NCI-H345 treated with DMSO at 0.1 percent for 48 hours (cell line): ENCODE measurements around the gene GGPS1.
"Not testable (repeated sequence)": the region's sequence is repeated elsewhere in the genome, so short reads cannot be mapped to it uniquely, and the experiment has no call there.

ENCODE experiments used
- DNase-seq: peaks from one replicate; lab custom pipeline; 2025; ENCODE audit not compliant: unreplicated experiment; lab: John Stamatoyannopoulos, UW

Gene GGPS1

DNA sequence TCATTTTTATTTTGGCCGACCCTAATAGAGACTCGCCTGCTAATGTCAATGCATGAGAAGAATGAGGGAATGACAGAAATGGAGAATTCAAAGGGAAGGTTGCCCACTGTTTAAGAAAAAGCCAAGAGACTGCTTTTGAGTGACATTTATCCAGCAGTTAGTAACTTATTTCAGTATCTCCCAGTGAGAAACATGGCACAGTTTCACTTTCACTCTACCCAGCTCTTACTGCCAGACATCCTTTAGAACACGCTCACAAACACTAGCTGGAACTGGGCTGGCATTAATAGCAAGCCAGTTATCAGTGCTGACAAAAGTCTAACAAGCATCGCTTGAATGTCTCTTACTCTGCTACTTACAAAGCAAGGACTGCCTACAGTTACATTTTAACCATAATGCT, 8.5 kb downstream of the GGPS1 start:
- DNase-seq: no peak

DNA sequence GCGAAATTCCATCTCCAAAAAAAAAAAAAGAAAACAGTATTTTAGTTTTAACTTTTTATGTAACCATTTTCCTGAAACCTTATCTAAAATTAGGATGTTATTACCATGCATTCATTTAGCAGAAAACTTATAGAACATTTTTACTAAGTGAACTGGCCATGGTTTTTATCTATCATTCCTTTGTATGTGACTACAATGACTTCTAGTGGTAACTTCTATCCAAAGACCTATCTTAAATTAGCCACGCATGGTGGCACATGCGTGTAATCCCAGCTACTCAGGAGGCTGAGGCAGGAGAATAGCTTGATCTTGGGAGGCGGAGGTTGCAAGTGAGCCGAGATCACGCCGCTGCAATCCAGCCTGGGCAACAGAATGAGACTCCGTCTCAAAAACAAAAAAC, 11.4 kb downstream of the GGPS1 start:
- DNase-seq: no peak

DNA sequence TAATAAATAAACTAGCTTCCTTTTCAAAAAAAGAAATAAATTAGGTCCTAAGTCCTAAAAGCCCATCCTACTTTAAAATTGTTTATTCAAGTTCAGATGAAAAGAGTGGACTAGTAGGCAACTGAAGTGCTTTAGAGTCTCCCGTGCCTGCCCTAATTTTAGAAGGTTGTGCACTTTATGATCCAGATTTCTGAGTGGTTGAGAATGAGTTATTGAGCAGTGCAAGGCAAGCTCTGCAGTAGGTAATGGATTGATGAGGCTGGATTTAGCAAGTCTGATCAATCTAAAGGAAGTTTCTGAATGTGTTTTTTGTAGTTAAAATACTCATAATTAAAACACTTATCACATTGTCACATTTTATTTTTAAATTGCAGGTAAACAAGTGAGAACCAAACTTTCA, 13.0 kb downstream of the GGPS1 start:
- DNase-seq: no peak

DNA sequence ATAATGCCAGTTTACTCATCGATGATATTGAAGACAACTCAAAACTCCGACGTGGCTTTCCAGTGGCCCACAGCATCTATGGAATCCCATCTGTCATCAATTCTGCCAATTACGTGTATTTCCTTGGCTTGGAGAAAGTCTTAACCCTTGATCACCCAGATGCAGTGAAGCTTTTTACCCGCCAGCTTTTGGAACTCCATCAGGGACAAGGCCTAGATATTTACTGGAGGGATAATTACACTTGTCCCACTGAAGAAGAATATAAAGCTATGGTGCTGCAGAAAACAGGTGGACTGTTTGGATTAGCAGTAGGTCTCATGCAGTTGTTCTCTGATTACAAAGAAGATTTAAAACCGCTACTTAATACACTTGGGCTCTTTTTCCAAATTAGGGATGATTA, 13.7 kb downstream of the GGPS1 start:
- DNase-seq: no peak

DNA sequence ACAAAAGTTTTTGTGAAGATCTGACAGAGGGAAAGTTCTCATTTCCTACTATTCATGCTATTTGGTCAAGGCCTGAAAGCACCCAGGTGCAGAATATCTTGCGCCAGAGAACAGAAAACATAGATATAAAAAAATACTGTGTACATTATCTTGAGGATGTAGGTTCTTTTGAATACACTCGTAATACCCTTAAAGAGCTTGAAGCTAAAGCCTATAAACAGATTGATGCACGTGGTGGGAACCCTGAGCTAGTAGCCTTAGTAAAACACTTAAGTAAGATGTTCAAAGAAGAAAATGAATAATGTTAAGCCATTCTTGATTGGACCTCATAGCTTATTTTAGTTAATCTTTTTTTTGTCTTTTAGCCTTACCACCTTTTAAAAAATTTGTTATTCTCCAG, 14.1 kb downstream of the GGPS1 start:
- no peak for DNase-seq

DNA sequence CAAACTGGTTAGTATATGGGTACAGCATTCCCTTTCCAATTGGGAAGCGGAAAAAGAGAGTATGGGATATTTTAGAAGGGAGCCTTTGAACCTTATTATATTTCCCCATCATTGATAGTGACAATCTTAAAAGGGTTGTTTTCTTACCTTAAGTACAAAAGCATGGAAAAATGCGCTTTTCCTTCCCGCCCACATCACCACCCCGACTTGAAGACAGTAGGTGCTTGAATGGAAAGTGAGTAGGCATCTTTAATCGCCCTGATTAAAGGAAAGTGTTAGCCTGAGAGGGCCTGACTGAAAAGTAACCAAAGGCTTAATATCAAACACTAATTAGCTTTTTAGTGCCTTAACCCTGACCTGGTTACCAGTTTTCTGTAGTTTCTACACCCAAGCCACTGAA, 15.4 kb downstream of the GGPS1 start:
- no peak for DNase-seq

DNA sequence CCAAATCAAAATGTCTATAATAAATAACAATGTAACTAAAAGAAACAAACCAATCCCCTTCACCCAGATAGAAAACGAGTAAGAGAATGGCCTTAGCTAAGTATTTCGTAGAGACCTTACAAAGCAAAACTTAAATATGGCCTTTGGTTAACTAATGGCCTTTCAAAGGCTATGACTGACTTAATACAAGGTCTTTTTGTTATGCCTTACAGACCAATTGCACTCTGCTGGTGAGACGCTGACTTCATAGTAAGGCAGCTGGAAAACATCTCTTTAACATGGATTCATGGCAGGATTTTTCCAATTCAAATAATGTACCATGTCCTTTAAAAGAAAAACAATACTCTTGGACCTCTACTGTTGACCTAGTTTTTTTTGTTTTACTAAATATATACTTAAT, 23.1 kb downstream of the GGPS1 start:
- DNase-seq: no peak

DNA sequence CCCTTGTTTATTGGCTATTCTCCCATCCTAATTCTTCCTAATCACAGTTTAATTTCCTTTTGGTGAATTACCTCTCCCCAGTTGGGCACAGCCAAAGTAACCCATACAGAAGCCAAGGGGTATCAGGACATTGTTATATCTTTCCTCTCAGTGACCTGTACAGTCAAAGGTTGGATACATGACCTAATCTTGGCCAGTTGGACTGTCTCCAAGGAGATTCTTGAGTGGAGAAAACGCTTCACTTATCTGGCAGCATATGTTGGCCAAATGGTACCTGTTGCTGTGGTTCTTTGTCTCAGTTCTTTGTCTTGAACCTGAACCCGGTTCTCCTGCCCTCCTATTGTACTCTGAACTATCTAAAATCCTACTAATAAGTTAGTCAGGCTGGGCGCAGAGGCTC, 23.5 kb downstream of the GGPS1 start:
- DNase-seq: no peak

DNA sequence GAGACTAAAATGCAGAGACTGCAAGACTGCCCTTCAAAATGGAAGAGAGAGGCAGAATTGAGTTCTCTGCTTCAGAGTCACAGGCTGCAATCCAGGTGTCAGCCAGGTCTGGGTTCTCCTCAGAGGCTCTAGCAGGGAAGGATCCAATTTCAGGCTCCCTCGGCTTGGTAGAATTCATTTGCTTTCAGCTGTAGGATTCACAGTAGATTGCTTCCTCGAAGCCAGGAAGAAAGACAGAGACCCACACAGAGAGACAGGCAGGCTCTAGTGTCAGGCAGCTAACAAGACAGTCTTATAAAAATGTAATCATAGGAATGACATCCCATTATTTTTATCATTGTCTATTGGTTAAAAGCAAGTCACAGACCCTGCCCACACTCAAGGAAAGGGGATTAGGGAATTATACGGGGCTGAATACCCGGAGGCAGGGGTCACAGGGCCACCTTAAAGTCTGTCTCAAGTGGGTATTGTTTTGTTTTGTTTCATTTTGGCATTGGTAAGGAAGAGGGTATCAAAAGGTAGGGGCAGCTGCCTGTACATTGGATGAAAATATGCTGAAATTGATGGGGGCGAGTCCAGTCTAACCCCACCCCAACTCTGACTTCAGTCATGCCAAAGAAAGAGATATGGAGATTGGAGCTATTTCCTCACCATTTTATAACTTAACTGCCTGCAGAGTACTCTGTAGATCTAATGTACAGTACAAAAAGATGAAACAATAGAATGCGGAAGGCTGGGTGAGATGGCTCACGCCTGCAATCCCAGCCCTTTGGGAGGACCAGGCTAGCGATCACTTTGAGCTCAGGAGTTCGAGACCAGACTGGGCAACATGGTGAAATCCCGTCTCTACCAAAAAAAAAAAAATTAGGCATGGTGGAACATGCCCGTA, 29.4 kb downstream of the GGPS1 start:
- no peak for DNase-seq

DNA sequence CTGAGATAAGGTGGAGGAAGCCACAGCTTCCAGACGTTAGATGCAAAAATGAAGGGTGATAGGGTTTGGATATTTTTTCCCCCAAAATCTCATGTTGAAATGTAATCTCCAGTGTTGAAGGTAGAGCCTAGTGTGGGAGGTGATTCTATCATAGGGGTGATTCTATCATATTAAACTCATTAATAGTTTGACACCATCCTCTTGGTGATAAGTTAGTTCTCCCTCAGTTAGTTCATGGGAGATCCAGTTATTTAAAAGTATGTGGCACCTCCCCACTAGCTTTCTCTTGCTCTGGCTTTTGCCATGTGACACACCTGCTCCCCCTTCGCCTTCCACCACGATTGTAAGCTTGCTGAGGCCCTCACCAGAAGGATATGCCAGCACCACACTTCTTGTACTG, 30.5 kb downstream of the GGPS1 start:
- DNase-seq: no peak

DNA sequence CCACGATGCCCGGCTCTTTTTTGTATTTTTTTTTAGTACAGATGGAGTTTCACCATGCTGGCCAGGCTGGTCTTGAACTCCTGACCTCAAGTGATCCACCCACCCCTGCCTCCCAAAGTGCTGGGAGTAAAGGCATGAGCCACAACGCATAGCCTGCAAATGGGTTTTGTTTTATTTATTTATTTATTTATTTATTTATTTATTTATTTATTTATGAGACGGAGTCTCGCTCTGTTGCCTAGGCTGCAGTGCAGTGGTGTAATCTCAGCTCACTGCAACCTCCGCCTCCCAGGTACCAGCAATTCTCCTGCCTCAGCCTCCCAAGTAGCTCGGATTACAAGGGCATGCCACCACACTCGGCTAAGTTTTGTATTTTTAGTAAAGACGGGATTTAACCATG, 35.8 kb downstream of the GGPS1 start:
- not testable (repeated sequence) for DNase-seq

DNA sequence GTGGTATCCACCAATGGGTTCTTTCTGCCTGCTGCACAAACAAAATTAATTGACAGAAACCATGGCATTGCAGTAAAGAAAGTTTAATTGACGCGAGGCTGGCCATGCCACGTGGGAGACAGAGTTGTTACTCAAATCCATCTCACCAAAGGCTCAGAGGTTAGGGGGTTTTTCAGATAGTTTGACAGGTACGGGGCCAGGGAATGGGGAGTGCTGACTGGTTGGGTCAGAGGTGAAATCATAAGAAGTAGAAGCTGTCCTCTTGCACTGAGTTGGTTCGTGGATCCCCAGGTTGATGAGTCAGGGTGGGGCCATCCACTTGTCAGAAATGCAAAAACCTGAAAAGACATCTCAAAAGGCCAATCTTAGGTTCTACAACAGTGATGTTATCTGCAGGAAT, 37.9 kb downstream of the GGPS1 start:
- no peak for DNase-seq

DNA sequence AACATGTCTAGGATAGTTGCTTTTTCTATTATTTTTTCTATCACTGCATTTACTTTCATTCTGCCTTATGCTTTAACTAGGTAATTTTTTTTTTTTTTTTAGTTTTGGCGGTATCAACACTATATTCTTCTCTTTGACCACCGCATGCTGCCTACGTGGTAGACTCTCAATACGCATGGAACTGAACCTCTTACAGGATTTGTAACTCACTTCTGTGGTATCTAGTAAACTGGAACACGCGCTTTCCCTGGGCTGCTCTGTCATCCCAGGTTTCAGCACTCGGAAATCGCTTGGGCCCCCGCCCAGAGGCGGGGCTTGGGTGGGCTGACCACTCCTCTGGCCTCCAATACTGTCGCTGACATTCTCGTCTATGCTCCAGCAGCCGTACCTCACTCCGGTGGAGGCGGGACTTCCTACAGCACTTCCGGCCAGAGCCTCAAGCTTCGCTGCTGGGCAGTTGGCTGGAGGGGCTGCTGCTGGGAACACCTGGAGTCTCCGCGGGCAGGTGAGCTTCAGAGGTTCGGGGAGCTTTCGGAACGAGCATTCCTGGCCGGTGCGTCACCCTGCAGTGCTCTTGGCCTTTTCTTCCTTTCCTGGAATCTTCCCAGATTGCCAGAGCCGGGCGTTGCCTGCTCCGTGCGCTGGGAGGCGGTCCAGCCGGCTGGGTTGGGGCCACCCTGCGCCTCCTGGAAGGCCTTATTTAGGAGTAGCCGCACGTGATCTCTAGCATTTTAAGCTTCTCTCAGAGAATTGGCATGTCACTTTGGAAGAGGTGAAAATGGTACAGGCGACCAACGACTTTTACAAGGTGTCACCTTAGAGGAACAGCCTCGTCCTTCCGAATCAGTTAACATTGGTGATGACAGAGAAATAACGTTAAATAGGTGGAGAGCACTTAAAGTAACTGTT, 38.9 kb downstream of the GGPS1 start, which contains the start of gene TBCE:
Gene TBCE, plus strand, starts transcription at position 428 of the 909 bp plus-strand sequence. CDS start 12,623 bp downstream, outside the sequence.
- DNase-seq: peak; percentile 93

DNA sequence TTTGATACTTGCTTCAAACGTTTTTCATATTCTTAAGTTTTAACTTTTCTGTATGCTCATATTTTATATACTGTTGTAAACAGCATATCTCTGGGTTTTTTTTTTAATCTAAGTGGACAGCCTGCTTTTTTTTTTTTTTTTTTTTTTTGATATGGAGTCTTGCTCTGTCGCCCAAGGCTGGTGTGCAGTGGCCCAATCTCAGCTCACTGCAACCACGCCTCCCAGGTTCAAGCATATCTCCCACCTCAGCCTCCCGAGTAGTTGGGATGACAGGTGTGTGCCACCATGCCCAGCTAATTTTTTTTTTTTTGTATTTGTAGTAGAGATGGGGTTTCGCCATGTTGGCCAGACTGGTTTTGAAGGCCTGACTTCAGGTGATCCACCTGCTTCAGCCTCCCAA, 40.1 kb downstream of the GGPS1 start:
- DNase-seq: no peak

DNA sequence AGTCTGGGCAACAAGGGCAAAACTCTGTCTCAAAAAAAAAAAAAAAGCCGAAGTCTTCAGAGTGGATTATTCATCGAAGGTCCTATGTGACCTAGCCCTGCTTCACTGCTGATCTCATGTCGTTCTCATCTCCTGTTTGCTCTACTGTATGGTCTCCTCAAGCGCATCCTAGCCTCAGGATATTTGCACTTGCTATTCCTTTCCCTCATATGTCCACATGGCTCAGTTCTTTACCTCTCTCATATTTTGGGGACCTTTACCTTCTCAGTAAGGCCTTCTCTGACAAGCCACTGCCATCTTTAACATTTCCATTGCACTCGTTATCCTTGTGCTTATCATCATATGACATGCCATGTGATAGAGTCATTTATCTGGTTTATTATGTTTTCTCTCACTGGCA, 41.4 kb downstream of the GGPS1 start:
- no peak for DNase-seq

DNA sequence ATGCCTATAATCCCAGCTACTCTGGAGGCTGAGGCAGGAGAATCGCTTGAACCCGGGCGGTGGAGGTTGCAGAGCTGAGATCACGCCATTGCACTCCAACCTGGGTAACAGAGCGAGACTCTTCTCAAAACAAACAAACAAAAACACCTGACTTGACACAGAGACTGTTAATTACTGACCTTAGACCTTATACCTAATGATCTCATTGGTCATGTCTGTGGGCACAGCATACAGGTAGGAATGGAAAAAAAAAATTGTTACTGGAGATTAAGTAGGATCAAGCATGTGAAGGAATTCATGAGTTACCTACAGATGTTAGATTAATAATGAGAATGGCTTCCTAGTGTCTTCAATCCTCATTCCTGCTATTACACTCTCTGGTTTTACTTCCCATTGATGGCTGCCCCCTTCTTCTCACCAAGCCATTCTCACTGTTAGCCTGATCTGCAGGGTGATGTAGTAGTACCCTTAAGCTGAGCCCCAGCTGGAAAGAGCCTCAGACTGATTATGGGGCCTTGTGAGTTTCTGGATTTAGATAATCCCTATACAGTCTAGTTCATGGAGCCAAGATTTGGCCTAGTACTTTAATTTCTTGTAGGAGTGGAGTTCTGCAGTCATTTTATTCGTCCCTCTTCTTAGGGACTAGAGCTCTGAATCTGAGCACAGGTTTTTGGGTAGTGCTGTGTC, 47.7 kb downstream of the GGPS1 start:
- DNase-seq: no peak

DNA sequence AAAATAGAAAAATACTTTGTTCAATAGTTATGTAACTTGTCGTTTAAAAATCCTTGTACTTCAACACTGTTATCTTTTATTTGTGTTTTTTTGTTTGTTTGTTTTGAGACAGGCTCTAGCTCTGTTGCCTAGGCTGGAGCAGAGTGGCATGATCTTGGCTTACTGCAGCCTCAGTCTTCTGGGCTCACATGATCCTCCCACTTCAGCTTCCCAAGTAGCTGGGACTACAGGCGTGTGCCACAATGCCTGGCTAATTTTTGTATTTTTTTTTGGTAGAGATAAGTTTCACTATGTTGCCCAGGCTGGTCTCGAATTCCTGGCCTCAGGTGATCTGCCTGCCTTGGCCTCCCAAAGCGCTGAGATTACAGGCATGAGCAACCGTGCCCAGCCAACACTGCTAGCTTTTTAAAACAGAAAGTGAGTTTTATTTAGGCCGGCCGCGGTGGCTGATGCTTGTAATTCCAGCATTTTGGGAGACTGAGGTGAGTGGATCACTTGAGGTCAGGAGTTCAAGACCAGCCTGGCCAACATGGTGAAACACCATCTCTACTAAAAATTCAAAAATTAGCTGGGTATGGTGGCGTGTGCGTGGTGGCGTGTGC, 49.9 kb downstream of the GGPS1 start:
- DNase-seq: not testable (repeated sequence)

DNA sequence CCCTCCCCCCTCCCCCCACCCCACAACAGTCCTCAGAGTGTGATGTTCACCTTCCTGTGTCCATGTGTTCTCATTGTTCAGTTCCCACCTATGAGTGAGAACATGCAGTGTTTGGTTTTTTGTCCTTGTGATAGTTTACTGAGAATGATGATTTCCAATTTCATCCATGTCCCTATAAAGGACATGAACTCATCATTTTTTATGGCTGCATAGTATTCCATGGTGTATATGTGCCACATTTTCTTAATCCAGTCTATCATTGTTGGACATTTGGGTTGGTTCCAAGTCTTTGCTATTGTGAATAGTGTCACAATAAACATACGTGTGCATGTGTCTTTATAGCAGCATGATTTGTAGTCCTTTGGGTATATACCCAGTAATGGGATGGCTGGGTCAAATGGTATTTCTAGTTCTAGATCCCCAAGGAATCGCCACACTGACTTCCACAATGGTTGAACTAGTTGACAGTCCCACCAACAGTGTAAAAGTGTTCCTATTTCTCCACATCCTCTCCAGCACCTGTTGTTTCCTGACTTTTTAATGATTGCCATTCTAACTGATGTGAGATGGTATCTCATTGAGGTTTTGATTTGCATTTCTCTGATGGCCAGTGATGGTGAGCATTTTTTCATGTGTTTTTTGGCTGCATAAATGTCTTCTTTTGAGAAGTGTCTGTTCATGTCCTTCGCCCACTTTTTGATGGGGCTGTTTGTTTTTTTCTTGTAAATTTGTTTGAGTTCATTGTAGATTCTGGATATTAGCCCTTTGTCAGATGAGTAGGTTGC, 53.8 kb downstream of the GGPS1 start:
- DNase-seq: not testable (repeated sequence)

DNA sequence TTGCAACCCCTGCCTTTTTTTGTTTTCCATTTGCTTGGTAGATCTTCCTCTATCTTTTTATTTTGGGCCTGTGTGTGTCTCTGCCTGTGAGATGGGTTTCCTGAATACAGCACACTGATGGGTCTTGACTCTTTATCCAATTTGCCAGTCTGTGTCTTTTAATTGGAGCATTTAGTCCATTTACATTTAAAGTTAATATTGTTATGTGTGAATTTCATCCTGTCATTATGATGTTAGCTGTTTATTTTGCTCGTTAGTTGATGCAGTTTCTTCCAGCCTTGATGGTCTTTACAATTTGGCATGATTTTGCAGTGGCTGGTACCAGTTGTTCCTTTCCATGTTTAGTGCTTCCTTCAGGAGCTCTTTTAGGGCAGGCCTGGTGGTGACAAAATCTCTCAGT, 57.3 kb downstream of the GGPS1 start:
- not testable (repeated sequence) for DNase-seq

DNA sequence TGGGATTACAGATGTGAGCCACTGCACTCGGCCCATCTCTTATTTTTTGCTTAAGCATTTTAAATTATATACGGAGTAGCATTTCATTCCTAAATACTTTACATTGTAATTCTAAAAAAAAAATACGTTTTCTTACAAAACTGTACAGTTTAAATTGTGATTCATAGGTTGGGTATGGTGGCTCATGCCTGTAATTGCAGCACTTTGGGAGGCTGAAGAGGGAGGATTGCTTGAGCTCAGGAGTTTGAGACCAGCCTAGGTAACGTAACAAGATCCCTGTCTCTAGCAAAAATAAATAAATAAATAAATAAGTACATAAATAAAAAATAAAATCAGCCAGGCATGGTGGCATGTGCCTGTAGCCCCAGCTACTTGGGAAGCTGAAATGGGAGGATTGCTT, 63.5 kb downstream of the GGPS1 start:
- DNase-seq: no peak
